ENCODE measurements around the gene DNTT.

Gene DNTT

GRCh38 chr10:96387161-96387560 lies 82.9 kb downstream of the DNTT start:
- no peak for DNase-seq

- DNase-seq: no peak
These were observed 83.4 kb downstream of the DNTT start for GRCh38 chr10:96387601-96388000.

Data from GF-D8 (cell line).